ENCODE measurements around the gene GP1BB.

GP1BB gene

GRCh38 chr22:19757140-19757984, 34.0 kb downstream of the GP1BB start:
- H2BK120ac ChIP-seq (ENCODE audit: low read depth, low read length), result no peak overlapping the region
- no peak overlapping the region for H3K9ac ChIP-seq (ENCODE audit: low read depth, low read length, poor library complexity)
- peak overlapping the region; percentile 71 for H2BK15ac ChIP-seq (ENCODE audit: low read length)
- peaks cover 0 to 5% of the 10 kb centered on the region in 2 donors for H3K9me3 ChIP-seq (replicated peaks in 1 of 2; ENCODE audit: control insufficient read depth in 2 of 2, insufficient read depth in 1 of 2, low read depth in 1 of 2, low read length in 2 of 2)
- peak overlapping the region; percentile 82 for H2AK5ac ChIP-seq (ENCODE audit: low read depth, low read length)
- DNase-seq (ENCODE audit: low spot score), result no peak
- H3K4me3 ChIP-seq (ENCODE audit: low read length in 2 of 2), result no peak overlapping the region
- peak overlapping the region; percentile 59 for H2BK5ac ChIP-seq (ENCODE audit: low read length)
- H3K23ac ChIP-seq (ENCODE audit: low read depth, low read length, poor library complexity), result peak overlapping the region; percentile 100
- no peak overlapping the region for H4K91ac ChIP-seq (ENCODE audit: low read depth, low read length, poor library complexity)
- no peak overlapping the region for H3K14ac ChIP-seq (ENCODE audit: low read length)
- no peak overlapping the region for H2AFZ ChIP-seq (ENCODE audit: low read length)
- no peak overlapping the region for H3K4me2 ChIP-seq (ENCODE audit: insufficient read depth, low read length, poor library complexity, severe bottlenecking)
- H3K79me1 ChIP-seq (ENCODE audit: low read depth, low read length), result no peaks in the 10 kb centered on the region
- H3K4me1 ChIP-seq (ENCODE audit: control insufficient read depth in 2 of 2, insufficient read depth in 1 of 2, low read depth in 1 of 2, low read length in 2 of 2), result peaks cover 13 to 19% of the 10 kb centered on the region in 2 donors
- peaks cover 60 to 94% (median 93%) of the 10 kb centered on the region in 3 experiments for H3K27me3 ChIP-seq (ENCODE audit: control insufficient read depth in 3 of 3, insufficient read depth in 3 of 3, low read depth in 1 of 3, low read length in 3 of 3)
- no peak overlapping the region for H4K8ac ChIP-seq (ENCODE audit: low read depth, low read length)
- H3K18ac ChIP-seq (ENCODE audit: low read length), result peak overlapping the region; percentile 60
- H3K36me3 ChIP-seq (replicated peaks in 1 of 2; ENCODE audit: control insufficient read depth in 2 of 2, insufficient read depth in 2 of 2, low read length in 2 of 2), result no peaks in the 10 kb centered on the region
- no CpG with 5 or more reads among the region's 16 CpGs for WGBS, 2 donors (ENCODE audit: extremely low coverage in 2 of 2, insufficient read length in 2 of 2, insufficient replicate concordance in 1 of 2)
- no peak overlapping the region for H2BK12ac ChIP-seq (ENCODE audit: low read length)
- no peak overlapping the region for H3K4ac ChIP-seq (ENCODE audit: low read length)
- H3K27ac ChIP-seq (replicated peaks; ENCODE audit: low read length), result no peak overlapping the region

DNA sequence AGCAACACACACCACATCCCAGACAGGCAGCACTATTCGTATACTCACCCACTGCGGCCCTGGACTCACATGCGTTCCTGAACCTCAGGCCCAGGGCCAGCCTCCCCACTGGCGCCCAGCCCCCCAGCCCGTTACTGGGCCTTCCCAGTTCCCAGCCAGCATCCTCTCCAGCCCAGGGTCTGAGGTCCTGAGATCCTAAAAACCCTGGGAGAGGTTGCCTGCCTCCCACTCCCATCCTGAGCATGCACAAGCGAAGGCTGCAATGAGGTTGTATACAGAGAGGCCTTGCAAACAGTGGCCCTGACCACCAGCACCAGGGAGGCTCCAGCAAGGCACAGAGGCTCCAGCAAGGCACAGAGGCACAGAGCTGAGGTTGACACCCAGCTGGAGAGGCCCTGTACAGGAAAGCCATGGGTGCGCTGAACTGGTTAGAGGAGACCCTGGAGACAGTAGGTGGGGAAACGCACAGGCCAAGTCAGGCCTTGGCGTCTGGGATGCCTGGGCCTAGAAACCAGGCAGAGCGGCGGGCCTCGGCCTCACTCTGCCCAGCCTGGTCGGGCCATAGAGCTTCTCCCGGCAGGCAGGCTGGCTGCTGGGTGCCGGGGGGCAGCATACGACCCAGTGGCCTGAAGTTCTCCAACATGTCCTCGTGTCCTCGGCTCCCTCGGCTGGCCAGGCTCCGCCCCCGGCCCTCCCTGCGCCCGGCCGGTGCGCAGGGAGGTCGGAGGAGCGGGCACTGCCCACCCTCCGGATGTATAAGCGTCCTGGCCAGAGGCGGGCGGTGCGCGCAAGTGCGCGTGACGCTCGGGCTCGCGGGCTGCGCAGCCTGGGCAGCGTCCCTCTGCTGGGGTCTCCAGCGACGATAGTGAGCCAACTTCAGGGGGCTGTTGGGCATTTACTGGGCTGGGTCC, 34.9 kb downstream of the GP1BB start:
- H3K36me3 ChIP-seq (replicated peaks in 1 of 2; ENCODE audit: control insufficient read depth in 2 of 2, insufficient read depth in 2 of 2, low read length in 2 of 2), result no peaks in the 10 kb centered on the region
- no peak overlapping the region for H3K14ac ChIP-seq (ENCODE audit: low read length)
- peak overlapping the region; percentile 82 for H2AK5ac ChIP-seq (ENCODE audit: low read depth, low read length)
- DNase-seq (ENCODE audit: low spot score), result no peak
- no peak overlapping the region for H2AFZ ChIP-seq (ENCODE audit: low read length)
- H3K23ac ChIP-seq (ENCODE audit: low read depth, low read length, poor library complexity), result peak overlapping the region; percentile 100
- peaks cover 12 to 13% of the 10 kb centered on the region in 2 donors for H3K4me1 ChIP-seq (ENCODE audit: control insufficient read depth in 2 of 2, insufficient read depth in 1 of 2, low read depth in 1 of 2, low read length in 2 of 2)
- H3K4me2 ChIP-seq (ENCODE audit: insufficient read depth, low read length, poor library complexity, severe bottlenecking), result peak overlapping the region; percentile 31
- H3K79me1 ChIP-seq (ENCODE audit: low read depth, low read length), result no peaks in the 10 kb centered on the region
- no peak overlapping the region for H2BK120ac ChIP-seq (ENCODE audit: low read depth, low read length)
- H3K27me3 ChIP-seq (ENCODE audit: control insufficient read depth in 3 of 3, insufficient read depth in 3 of 3, low read depth in 1 of 3, low read length in 3 of 3), result peaks cover 69 to 96% (median 94%) of the 10 kb centered on the region in 3 experiments
- H3K27ac ChIP-seq (replicated peaks; ENCODE audit: low read length), result no peak overlapping the region
- H4K8ac ChIP-seq (ENCODE audit: low read depth, low read length), result no peak overlapping the region
- no CpG with 5 or more reads among the region's 43 CpGs for WGBS, 2 donors (ENCODE audit: extremely low coverage in 2 of 2, insufficient read length in 2 of 2, insufficient replicate concordance in 1 of 2)
- H2BK12ac ChIP-seq (ENCODE audit: low read length), result peak overlapping the region; percentile 92
- H3K4ac ChIP-seq (ENCODE audit: low read length), result no peak overlapping the region
- peaks cover 0 to 2% of the 10 kb centered on the region in 2 donors for H3K9me3 ChIP-seq (replicated peaks in 1 of 2; ENCODE audit: control insufficient read depth in 2 of 2, insufficient read depth in 1 of 2, low read depth in 1 of 2, low read length in 2 of 2)
- H2BK5ac ChIP-seq (ENCODE audit: low read length), result peak overlapping the region; percentile 59
- peak overlapping the region; percentile 83 for H3K18ac ChIP-seq (ENCODE audit: low read length)
- peak overlapping the region; percentile 50 for H3K9ac ChIP-seq (ENCODE audit: low read depth, low read length, poor library complexity)
- H4K91ac ChIP-seq (ENCODE audit: low read depth, low read length, poor library complexity), result no peak overlapping the region
- H2BK15ac ChIP-seq (ENCODE audit: low read length), result peak overlapping the region; percentile 71
- H3K4me3 ChIP-seq (ENCODE audit: low read length in 2 of 2), result no peak overlapping the region

GRCh38 chr22:19758896-19759426, 35.6 kb downstream of the GP1BB start:
- Histone ChIP-seq H3K18ac (ENCODE audit: low read length) (peak overlapping the region; percentile 80), H3K4me1 (ENCODE audit: control insufficient read depth in 2 of 2, insufficient read depth in 1 of 2, low read depth in 1 of 2, low read length in 2 of 2) (peaks cover 10 to 13% of the 10 kb centered on the region in 2 donors), H2BK12ac (ENCODE audit: low read length) (peak overlapping the region; percentile 46), H3K14ac (ENCODE audit: low read length) (no peak overlapping the region), H3K4ac (ENCODE audit: low read length) (no peak overlapping the region), H3K4me3 (ENCODE audit: low read length in 2 of 2) (no peak overlapping the region), H3K27ac (replicated peaks; ENCODE audit: low read length) (no peak overlapping the region), H2AFZ (ENCODE audit: low read length) (no peak overlapping the region), H2BK15ac (ENCODE audit: low read length) (no peak overlapping the region), H3K27me3 (ENCODE audit: control insufficient read depth in 3 of 3, insufficient read depth in 3 of 3, low read depth in 1 of 3, low read length in 3 of 3) (peaks cover 76 to 96% (median 94%) of the 10 kb centered on the region in 3 experiments), H3K4me2 (ENCODE audit: insufficient read depth, low read length, poor library complexity, severe bottlenecking) (peak overlapping the region; percentile 31), H2BK5ac (ENCODE audit: low read length) (no peak overlapping the region), H3K9me3 (replicated peaks in 1 of 2; ENCODE audit: control insufficient read depth in 2 of 2, insufficient read depth in 1 of 2, low read depth in 1 of 2, low read length in 2 of 2) (peaks cover 3 to 5% of the 10 kb centered on the region in 2 donors), H3K79me1 (ENCODE audit: low read depth, low read length) (no peaks in the 10 kb centered on the region), H4K91ac (ENCODE audit: low read depth, low read length, poor library complexity) (no peak overlapping the region), H4K8ac (ENCODE audit: low read depth, low read length) (no peak overlapping the region), H3K23ac (ENCODE audit: low read depth, low read length, poor library complexity) (peak overlapping the region; percentile 97), H2AK5ac (ENCODE audit: low read depth, low read length) (peak overlapping the region; percentile 8), H2BK120ac (ENCODE audit: low read depth, low read length) (no peak overlapping the region), H3K9ac (ENCODE audit: low read depth, low read length, poor library complexity) (no peak overlapping the region), H3K36me3 (replicated peaks in 1 of 2; ENCODE audit: control insufficient read depth in 2 of 2, insufficient read depth in 2 of 2, low read length in 2 of 2) (no peaks in the 10 kb centered on the region)
- WGBS, 2 donors (ENCODE audit: extremely low coverage in 2 of 2, insufficient read length in 2 of 2, insufficient replicate concordance in 1 of 2), result no CpG with 5 or more reads among the region's 21 CpGs
- DNase-seq (ENCODE audit: low spot score), result no peak
